Measurements from ENCODE around the gene FIGN. TPM values are rescaled to one million over a fixed set of nuclear protein-coding genes. Genes with fewer than 3 reads are reported as not detected.

FIGN gene
- total RNA-seq, 1 experiment from 2014 or later = not detected

GRCh38 chr2:163633291-163633690 is 102.5 kb downstream of the FIGN start:
- peaks cover 29% of the 10 kb centered on the region; the same call in 1 of the 2 replicates for H3K27me3 ChIP-seq (ENCODE audit: insufficient read depth, low read length)
- ATAC-seq = no peak
- no peak overlapping the region for H2AFZ ChIP-seq (ENCODE audit: low read depth, low read length, poor library complexity, severe bottlenecking)
- POLR2A ChIA-PET = no interaction called here
- no peaks in the 10 kb centered on the region for H3K9me2 ChIP-seq (ENCODE audit: insufficient read depth)
- no peaks in the 10 kb centered on the region for H3K36me3 ChIP-seq (ENCODE audit: control insufficient read depth in 1 of 2, insufficient read depth in 2 of 2, low read length in 2 of 2)
- H3K4me3 ChIP-seq (replicated peaks in 1 of 2; ENCODE audit: low read depth in 1 of 2, low read length in 2 of 2) = no peak overlapping the region
- no TSS peak for BruUV-seq (replicated peaks)
- H3K79me2 ChIP-seq (ENCODE audit: insufficient read depth, low read length) = no peaks in the 10 kb centered on the region
- intact Hi-C loops (cut with micrococcal nuclease) = no loop called here
- no peak for DNase-seq (ENCODE audit: low read depth, low spot score)
- no peak for TF ChIP-seq EZH2 (IDR thresholded peaks at IDR 0.05)
- CTCF ChIA-PET = no interaction called here
- H3K4me2 ChIP-seq (ENCODE audit: low read length) = no peak overlapping the region
- H3K9ac ChIP-seq (ENCODE audit: low read length) = no peak overlapping the region
- no peaks in the 10 kb centered on the region for H3K4me1 ChIP-seq (ENCODE audit: control insufficient read depth in 1 of 2, insufficient read depth in 2 of 2, low read length in 2 of 2)
- H3K27ac ChIP-seq (ENCODE audit: low read depth, low read length) = no peak overlapping the region
- RAD21 ChIA-PET (ENCODE audit: low non-redundant PET in 1 of 2, low total read pairs in 2 of 2, uncharacterized antibody in 2 of 2, unreplicated experiment in 2 of 2) = no interaction called here
- H4K20me1 ChIP-seq (ENCODE audit: insufficient read depth) = no peaks in the 10 kb centered on the region
- no peaks in the 10 kb centered on the region for H3K9me3 ChIP-seq (ENCODE audit: control insufficient read depth in 1 of 2, insufficient read depth in 1 of 2, low read depth in 1 of 2, low read length in 2 of 2)

GRCh38 chr2:163630836-163631235 is 105.0 kb downstream of the FIGN start:
- Histone ChIP-seq H3K27me3 (ENCODE audit: insufficient read depth, low read length) (peaks cover 18% of the 10 kb centered on the region; the same call in 1 of the 2 replicates), H4K20me1 (ENCODE audit: insufficient read depth) (no peaks in the 10 kb centered on the region), H3K9ac (ENCODE audit: low read length) (no peak overlapping the region), H3K27ac (ENCODE audit: low read depth, low read length) (no peak overlapping the region), H3K36me3 (ENCODE audit: control insufficient read depth in 1 of 2, insufficient read depth in 2 of 2, low read length in 2 of 2) (no peaks in the 10 kb centered on the region), H3K4me1 (ENCODE audit: control insufficient read depth in 1 of 2, insufficient read depth in 2 of 2, low read length in 2 of 2) (no peaks in the 10 kb centered on the region), H3K4me3 (replicated peaks in 1 of 2; ENCODE audit: low read depth in 1 of 2, low read length in 2 of 2) (no peak overlapping the region), H3K79me2 (ENCODE audit: insufficient read depth, low read length) (no peaks in the 10 kb centered on the region), H3K9me2 (ENCODE audit: insufficient read depth) (no peaks in the 10 kb centered on the region), H2AFZ (ENCODE audit: low read depth, low read length, poor library complexity, severe bottlenecking) (no peak overlapping the region), H3K4me2 (ENCODE audit: low read length) (no peak overlapping the region), H3K9me3 (ENCODE audit: control insufficient read depth in 1 of 2, insufficient read depth in 1 of 2, low read depth in 1 of 2, low read length in 2 of 2) (no peaks in the 10 kb centered on the region)
- intact Hi-C loops (cut with micrococcal nuclease) = no loop called here
- POLR2A ChIA-PET = no interaction called here
- no peak for TF ChIP-seq CEBPB (IDR thresholded peaks at IDR 0.05; ENCODE audit: low read depth)
- no peak for TF ChIP-seq ATF3 (IDR thresholded peaks at IDR 0.05)
- no peak for TF ChIP-seq ZNF274 (IDR thresholded peaks at IDR 0.05; ENCODE audit: low read depth, low read length)
- no peak for TF ChIP-seq TCF7L2 (IDR thresholded peaks at IDR 0.05; ENCODE audit: borderline replicate concordance, extremely low read depth, insufficient read depth, insufficient read length)
- TF ChIP-seq EZH2 (IDR thresholded peaks at IDR 0.05) = no peak
- TF ChIP-seq ZBTB33 (IDR thresholded peaks at IDR 0.05; ENCODE audit: extremely low read depth, insufficient replicate concordance, low read length) = no peak
- TF ChIP-seq FOSL1 (IDR thresholded peaks at IDR 0.05; ENCODE audit: low read depth) = no peak
- TF ChIP-seq YY1 (IDR thresholded peaks at IDR 0.05; ENCODE audit: extremely low read depth, insufficient replicate concordance, low read depth, low read length) = no peak
- TF ChIP-seq JUND (IDR thresholded peaks at IDR 0.05) = no peak
- CTCF ChIA-PET = no interaction called here
- RAD21 ChIA-PET (ENCODE audit: low non-redundant PET in 1 of 2, low total read pairs in 2 of 2, uncharacterized antibody in 2 of 2, unreplicated experiment in 2 of 2) = no interaction called here
- no peak for ATAC-seq
- no peak for DNase-seq (ENCODE audit: low read depth, low spot score)
- BruUV-seq (replicated peaks) = no TSS peak

Measured in HCT116 (cell line).